GM12891 (cell line): ENCODE results near the gene SRL.

Experiments used
- POLR2AphosphoS5 ChIP-seq: IDR thresholded peaks from 2 replicates; pipeline ENCODE4 v1.6.1; 2011; ENCODE audit warnings: low read depth, low read length, control low read depth
- TAF1 ChIP-seq: IDR thresholded peaks from 2 replicates; pipeline ENCODE4 v1.6.1; 2011; ENCODE audit warnings: low read depth, low read length, control low read depth

GRCh38 chr16:4204521-4204920 is 37.4 kb downstream of the SRL start:
- TF ChIP-seq POLR2AphosphoS5 (no peak), TAF1 (no peak)
